HepG2 (cell line): Measurements from ENCODE around the gene OAS2.

Source experiments
- ELF3 ChIP-seq: IDR thresholded peaks from 2 replicates; pipeline ENCODE4 v1.6.1; 2016; ENCODE audit warnings: missing genetic modification reagents, missing compliant biosample characterization
- FOXK2 ChIP-seq: fragments of 450-650 bp; IDR thresholded peaks from 2 replicates; pipeline ENCODE4 v1.6.1; 2016
- NAIF1 ChIP-seq: sonication (generic); formaldehyde crosslinking; IDR thresholded peaks from 2 replicates; pipeline ENCODE4 v1.5.0; 2020; ENCODE audit warnings: mild to moderate bottlenecking, missing genetic modification reagents, borderline replicate concordance
- NR2C2 ChIP-seq: sonication (generic); formaldehyde crosslinking; IDR thresholded peaks from 2 replicates; pipeline ENCODE4 v1.4.0; 2020; ENCODE audit warnings: missing genetic modification reagents, mild to moderate bottlenecking, moderate library complexity, borderline replicate concordance
- RELA ChIP-seq: sonication (generic); formaldehyde crosslinking; IDR thresholded peaks from 2 replicates; pipeline ENCODE4 v1.4.0; 2020; ENCODE audit warnings: missing genetic modification reagents
- SOX13 ChIP-seq, 3 experiments: fragments of 450-650 bp in 1 of 3; sonication (generic) in 1 of 3; formaldehyde crosslinking in 1 of 3; IDR thresholded peaks in 2 of 3; conservative IDR thresholded peaks in 1 of 3; 2 replicates each; pipeline versions ENCODE4 v1.5.0 to v1.6.1; 2016 to 2020; ENCODE audit warnings: antibody characterized with exemption in 1 of 3, mild to moderate bottlenecking in 1 of 3, missing compliant biosample characterization in 1 of 3, missing genetic modification reagents in 1 of 3, moderate library complexity in 1 of 3
- ZBTB1 ChIP-seq: sonication (generic); formaldehyde crosslinking; IDR thresholded peaks from 2 replicates; pipeline ENCODE4 v1.4.0; 2020; ENCODE audit warnings: missing genetic modification reagents, borderline replicate concordance
- ZNF747 ChIP-seq: sonication (generic); formaldehyde crosslinking; IDR thresholded peaks from 2 replicates; pipeline ENCODE4 v1.8.1; 2023; ENCODE audit warnings: missing genetic modification reagents, mild to moderate bottlenecking, borderline replicate concordance
- TF ChIP-seq, protein P1 (sequence below): sonication (generic); formaldehyde crosslinking; IDR thresholded peaks from 2 replicates; pipeline ENCODE4 v1.5.0; 2020; ENCODE audit warnings: mild to moderate bottlenecking, missing genetic modification reagents, moderate library complexity
- TF ChIP-seq, protein P2 (sequence below): sonication (generic); formaldehyde crosslinking; IDR thresholded peaks from 2 replicates; pipeline ENCODE4 v1.9.0; 2022; ENCODE audit warnings: missing genetic modification reagents, mild to moderate bottlenecking, borderline replicate concordance
- TF ChIP-seq, protein P3 (sequence below), 2 experiments: IDR thresholded peaks; 2 replicates each; pipeline ENCODE4 v1.6.1; 2011 to 2012; ENCODE audit warnings: low read length in 2 of 2, borderline replicate concordance in 1 of 2, low read depth in 1 of 2, mild to moderate bottlenecking in 1 of 2, moderate library complexity in 1 of 2

- TF ChIP-seq, protein P1, sequence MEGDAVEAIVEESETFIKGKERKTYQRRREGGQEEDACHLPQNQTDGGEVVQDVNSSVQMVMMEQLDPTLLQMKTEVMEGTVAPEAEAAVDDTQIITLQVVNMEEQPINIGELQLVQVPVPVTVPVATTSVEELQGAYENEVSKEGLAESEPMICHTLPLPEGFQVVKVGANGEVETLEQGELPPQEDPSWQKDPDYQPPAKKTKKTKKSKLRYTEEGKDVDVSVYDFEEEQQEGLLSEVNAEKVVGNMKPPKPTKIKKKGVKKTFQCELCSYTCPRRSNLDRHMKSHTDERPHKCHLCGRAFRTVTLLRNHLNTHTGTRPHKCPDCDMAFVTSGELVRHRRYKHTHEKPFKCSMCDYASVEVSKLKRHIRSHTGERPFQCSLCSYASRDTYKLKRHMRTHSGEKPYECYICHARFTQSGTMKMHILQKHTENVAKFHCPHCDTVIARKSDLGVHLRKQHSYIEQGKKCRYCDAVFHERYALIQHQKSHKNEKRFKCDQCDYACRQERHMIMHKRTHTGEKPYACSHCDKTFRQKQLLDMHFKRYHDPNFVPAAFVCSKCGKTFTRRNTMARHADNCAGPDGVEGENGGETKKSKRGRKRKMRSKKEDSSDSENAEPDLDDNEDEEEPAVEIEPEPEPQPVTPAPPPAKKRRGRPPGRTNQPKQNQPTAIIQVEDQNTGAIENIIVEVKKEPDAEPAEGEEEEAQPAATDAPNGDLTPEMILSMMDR (CRISPR knock-in tag): no peak
- TF ChIP-seq ZBTB1: no peak
- TF ChIP-seq ELF3 (CRISPR knock-in tag): no peak
- TF ChIP-seq FOXK2: no peak
- TF ChIP-seq, protein P2, sequence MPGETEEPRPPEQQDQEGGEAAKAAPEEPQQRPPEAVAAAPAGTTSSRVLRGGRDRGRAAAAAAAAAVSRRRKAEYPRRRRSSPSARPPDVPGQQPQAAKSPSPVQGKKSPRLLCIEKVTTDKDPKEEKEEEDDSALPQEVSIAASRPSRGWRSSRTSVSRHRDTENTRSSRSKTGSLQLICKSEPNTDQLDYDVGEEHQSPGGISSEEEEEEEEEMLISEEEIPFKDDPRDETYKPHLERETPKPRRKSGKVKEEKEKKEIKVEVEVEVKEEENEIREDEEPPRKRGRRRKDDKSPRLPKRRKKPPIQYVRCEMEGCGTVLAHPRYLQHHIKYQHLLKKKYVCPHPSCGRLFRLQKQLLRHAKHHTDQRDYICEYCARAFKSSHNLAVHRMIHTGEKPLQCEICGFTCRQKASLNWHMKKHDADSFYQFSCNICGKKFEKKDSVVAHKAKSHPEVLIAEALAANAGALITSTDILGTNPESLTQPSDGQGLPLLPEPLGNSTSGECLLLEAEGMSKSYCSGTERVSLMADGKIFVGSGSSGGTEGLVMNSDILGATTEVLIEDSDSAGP (CRISPR knock-in tag): no peak
- no peak for TF ChIP-seq SOX13 (IDR thresholded peaks at IDR 0.05)
- no peak for TF ChIP-seq SOX13 (CRISPR knock-in tag; conservative IDR thresholded peaks at IDR 0.05 in 1 of 2, IDR thresholded peaks at IDR 0.05 in 1 of 2)
- TF ChIP-seq, protein P3, sequence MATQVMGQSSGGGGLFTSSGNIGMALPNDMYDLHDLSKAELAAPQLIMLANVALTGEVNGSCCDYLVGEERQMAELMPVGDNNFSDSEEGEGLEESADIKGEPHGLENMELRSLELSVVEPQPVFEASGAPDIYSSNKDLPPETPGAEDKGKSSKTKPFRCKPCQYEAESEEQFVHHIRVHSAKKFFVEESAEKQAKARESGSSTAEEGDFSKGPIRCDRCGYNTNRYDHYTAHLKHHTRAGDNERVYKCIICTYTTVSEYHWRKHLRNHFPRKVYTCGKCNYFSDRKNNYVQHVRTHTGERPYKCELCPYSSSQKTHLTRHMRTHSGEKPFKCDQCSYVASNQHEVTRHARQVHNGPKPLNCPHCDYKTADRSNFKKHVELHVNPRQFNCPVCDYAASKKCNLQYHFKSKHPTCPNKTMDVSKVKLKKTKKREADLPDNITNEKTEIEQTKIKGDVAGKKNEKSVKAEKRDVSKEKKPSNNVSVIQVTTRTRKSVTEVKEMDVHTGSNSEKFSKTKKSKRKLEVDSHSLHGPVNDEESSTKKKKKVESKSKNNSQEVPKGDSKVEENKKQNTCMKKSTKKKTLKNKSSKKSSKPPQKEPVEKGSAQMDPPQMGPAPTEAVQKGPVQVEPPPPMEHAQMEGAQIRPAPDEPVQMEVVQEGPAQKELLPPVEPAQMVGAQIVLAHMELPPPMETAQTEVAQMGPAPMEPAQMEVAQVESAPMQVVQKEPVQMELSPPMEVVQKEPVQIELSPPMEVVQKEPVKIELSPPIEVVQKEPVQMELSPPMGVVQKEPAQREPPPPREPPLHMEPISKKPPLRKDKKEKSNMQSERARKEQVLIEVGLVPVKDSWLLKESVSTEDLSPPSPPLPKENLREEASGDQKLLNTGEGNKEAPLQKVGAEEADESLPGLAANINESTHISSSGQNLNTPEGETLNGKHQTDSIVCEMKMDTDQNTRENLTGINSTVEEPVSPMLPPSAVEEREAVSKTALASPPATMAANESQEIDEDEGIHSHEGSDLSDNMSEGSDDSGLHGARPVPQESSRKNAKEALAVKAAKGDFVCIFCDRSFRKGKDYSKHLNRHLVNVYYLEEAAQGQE (IDR thresholded peaks at IDR 0.05; ENCODE audit: borderline replicate concordance in 1 of 2, low read depth in 1 of 2, low read length in 2 of 2): no peak
- no peak for TF ChIP-seq ZNF747 (CRISPR knock-in tag)
- TF ChIP-seq NR2C2: no peak
- TF ChIP-seq NAIF1 (CRISPR knock-in tag): no peak
- no peak for TF ChIP-seq RELA (CRISPR knock-in tag)
These were observed 45.7 kb upstream of the OAS2 start for GRCh38 chr12:112932485-112933128.
